ENCODE data around the gene TBXA2R.
A peak's percentile ranks its signal among the peaks of the same experiment; 100 is the strongest.

Gene TBXA2R

GRCh38 chr19:3563709-3564524 lies 42.8 kb downstream of the TBXA2R start:
- Histone ChIP-seq H3K9ac (no peak overlapping the region), H3K27me3 (ENCODE audit: insufficient read depth, low read depth) (no peaks in the 10 kb centered on the region)

DNA sequence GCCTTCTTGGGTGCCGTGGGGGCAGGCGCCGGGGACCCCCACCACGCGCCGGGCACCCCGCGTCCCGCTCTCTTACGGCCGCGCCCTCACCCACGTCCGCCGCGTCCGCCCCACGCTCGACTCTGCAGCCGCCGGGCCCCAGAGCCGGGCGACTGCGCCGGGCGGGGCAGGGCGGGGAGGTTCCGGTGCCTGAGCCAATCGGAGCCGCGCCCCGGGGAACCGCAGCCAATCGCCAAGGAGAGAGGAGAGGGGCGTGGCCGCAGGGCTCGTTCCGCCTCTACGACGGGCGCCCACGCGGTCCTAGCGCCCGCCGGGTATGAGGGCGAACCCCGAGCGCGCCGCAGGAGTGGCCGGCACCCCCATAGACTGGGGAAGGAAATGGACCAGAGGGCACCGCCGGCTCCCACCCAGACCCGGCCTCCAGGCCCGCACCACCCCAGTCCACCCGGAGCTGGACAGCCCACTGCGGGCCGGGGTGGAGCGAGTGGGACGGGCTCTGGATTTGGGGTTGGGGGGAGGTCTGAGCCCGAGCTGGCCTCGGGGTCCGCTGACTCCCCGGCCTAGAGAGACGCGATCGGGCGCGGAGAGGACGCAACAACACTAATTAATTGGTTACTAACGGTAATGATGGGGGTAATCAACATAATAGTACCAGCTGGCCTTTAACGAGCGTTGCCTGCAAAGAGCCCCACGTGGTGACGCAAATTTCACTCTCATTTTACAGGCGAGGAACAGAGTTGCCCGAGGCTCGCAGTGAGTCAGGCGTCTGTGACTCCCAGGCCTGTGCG lies 49.0 kb downstream of the TBXA2R start, which contains the start of gene MFSD12:
MFSD12 (minus strand) TSS at position 126 of the 788 bp plus-strand sequence. CDS start 183 bp downstream, outside the sequence.
- H2AFZ ChIP-seq (ENCODE audit: low read depth), result peak within 1 kb of the TSS; percentile 100
- no peak for TF ChIP-seq CTCF (conservative IDR thresholded peaks at IDR 0.05; ENCODE audit: low read depth, low read length)
- no peak within 1 kb of the TSS for H3K4me3 ChIP-seq (IDR thresholded peaks at IDR 0.05; ENCODE audit: insufficient read depth, low read depth, low read length)
- H4K20me1 ChIP-seq (ENCODE audit: insufficient read depth), result no peaks in the 10 kb centered on the region
- peak within 1 kb of the TSS; percentile 46 for H3K9ac ChIP-seq
- no peaks in the 10 kb centered on the region for H3K27me3 ChIP-seq (ENCODE audit: insufficient read depth, low read depth)
- H3K27ac ChIP-seq, result no peak within 1 kb of the TSS; the same call in 1 of the 2 replicates
- peak within 1 kb of the TSS; percentile 97 for H3K4me2 ChIP-seq
- H3K36me3 ChIP-seq (ENCODE audit: insufficient read depth), result no peaks in the 10 kb centered on the region
- H3K79me2 ChIP-seq (ENCODE audit: insufficient read depth, low read depth), result peaks cover 22% of the 10 kb centered on the region
- peaks cover 7% of the 10 kb centered on the region for H3K4me1 ChIP-seq (ENCODE audit: low read depth, poor library complexity, severe bottlenecking)

More at GRCh38 chr19:3563709-3564524, 42.8 kb downstream of the TBXA2R start:
- no peak overlapping the region for H3K27ac ChIP-seq
- TF ChIP-seq CTCF (conservative IDR thresholded peaks at IDR 0.05; ENCODE audit: low read depth, low read length), result no peak
- H2AFZ ChIP-seq (ENCODE audit: low read depth), result no peak overlapping the region
- no peaks in the 10 kb centered on the region for H4K20me1 ChIP-seq (ENCODE audit: insufficient read depth)
- no peak overlapping the region for H3K4me3 ChIP-seq (IDR thresholded peaks at IDR 0.05; ENCODE audit: insufficient read depth, low read depth, low read length)
- H3K36me3 ChIP-seq (ENCODE audit: insufficient read depth), result no peaks in the 10 kb centered on the region
- H3K4me1 ChIP-seq (ENCODE audit: low read depth, poor library complexity, severe bottlenecking), result no peaks in the 10 kb centered on the region
- H3K4me2 ChIP-seq, result no peak overlapping the region
- no peaks in the 10 kb centered on the region for H3K79me2 ChIP-seq (ENCODE audit: insufficient read depth, low read depth)

DNA sequence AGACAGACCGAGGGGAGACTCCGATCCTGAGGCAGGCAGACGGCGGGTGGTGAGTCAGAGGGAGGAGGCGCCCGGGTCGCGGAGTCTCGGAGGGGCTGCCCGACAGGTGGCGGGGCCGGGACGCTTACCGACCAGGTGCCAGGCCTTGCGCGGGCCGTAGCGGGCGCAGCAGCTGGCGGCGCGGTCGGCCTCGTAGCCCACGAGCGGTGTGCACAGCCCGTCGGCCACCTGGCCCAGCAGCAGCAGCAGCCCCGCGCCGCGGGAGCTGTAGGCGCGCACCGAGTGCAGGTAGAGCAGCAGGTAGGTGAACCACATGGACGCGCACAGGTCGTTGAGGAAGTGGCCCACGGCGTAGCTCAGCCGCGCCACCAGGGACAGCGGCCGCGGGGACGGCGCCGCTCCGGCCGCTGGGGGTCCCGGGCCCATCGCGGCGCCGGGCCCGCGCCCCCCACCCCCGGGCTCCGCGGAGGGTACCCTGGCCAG lies 49.7 kb downstream of the TBXA2R start:
- H3K79me2 ChIP-seq (ENCODE audit: insufficient read depth, low read depth), result peaks cover 22% of the 10 kb centered on the region
- no peak for TF ChIP-seq CTCF (conservative IDR thresholded peaks at IDR 0.05; ENCODE audit: low read depth, low read length)
- H3K4me1 ChIP-seq (ENCODE audit: low read depth, poor library complexity, severe bottlenecking), result peaks cover 7% of the 10 kb centered on the region
- H3K9ac ChIP-seq, result peak overlapping the region; percentile 46
- no peaks in the 10 kb centered on the region for H3K36me3 ChIP-seq (ENCODE audit: insufficient read depth)
- H3K27me3 ChIP-seq (ENCODE audit: insufficient read depth, low read depth), result no peaks in the 10 kb centered on the region
- peak overlapping the region; percentile 97 for H3K4me2 ChIP-seq
- no peak overlapping the region for H3K4me3 ChIP-seq (IDR thresholded peaks at IDR 0.05; ENCODE audit: insufficient read depth, low read depth, low read length)
- H4K20me1 ChIP-seq (ENCODE audit: insufficient read depth), result no peaks in the 10 kb centered on the region
- peak overlapping the region; percentile 57 for H2AFZ ChIP-seq (ENCODE audit: low read depth)
- no peak overlapping the region for H3K27ac ChIP-seq

GRCh38 chr19:3556423-3556977 lies 50.2 kb downstream of the TBXA2R start:
- no peak for TF ChIP-seq CTCF (conservative IDR thresholded peaks at IDR 0.05; ENCODE audit: low read depth, low read length)
- Histone ChIP-seq H4K20me1 (ENCODE audit: insufficient read depth) (no peaks in the 10 kb centered on the region), H3K9ac (peak overlapping the region; percentile 46), H3K36me3 (ENCODE audit: insufficient read depth) (no peaks in the 10 kb centered on the region), H2AFZ (ENCODE audit: low read depth) (peak overlapping the region; percentile 57), H3K79me2 (ENCODE audit: insufficient read depth, low read depth) (peaks cover 22% of the 10 kb centered on the region), H3K4me3 (IDR thresholded peaks at IDR 0.05; ENCODE audit: insufficient read depth, low read depth, low read length) (no peak overlapping the region), H3K27ac (no peak overlapping the region), H3K27me3 (ENCODE audit: insufficient read depth, low read depth) (no peaks in the 10 kb centered on the region), H3K4me2 (peak overlapping the region; percentile 97), H3K4me1 (ENCODE audit: low read depth, poor library complexity, severe bottlenecking) (peaks cover 7% of the 10 kb centered on the region)

All from KMS-11 (cell line).